Pericardium fibroblast (primary cell): ENCODE results near the gene FUNDC1. TPM values are rescaled to one million over a fixed set of nuclear protein-coding genes. Genes with fewer than 3 reads are reported as not detected.

Experiments
- total RNA-seq: library from RNA; depleted of rRNA; stranded (reverse); fragments of >200 nt; gene quantifications from 2 replicates; pipeline ENCODE4 v1.2.3, GENCODE V29; 2015

The FUNDC1 gene, protein sequence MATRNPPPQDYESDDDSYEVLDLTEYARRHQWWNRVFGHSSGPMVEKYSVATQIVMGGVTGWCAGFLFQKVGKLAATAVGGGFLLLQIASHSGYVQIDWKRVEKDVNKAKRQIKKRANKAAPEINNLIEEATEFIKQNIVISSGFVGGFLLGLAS
- 12.3 and 15.2 TPM in 2 replicates for total RNA-seq

GRCh38 chrX:44542567-44543325 is at the start of gene FUNDC1:
TSS of gene FUNDC1 (minus strand) at chrX:44542859. CDS start at chrX:44542832, 27 bp downstream.

Other genes with a start within 250 kb of the FUNDC1 start
- under 0.01 and 0.12 TPM in 2 replicates for gene EFHC2, start 199.2 kb downstream of the FUNDC1 start, total RNA-seq